Testis (tissue), 2 donors: ENCODE results near the gene GRM7.

Source experiments
- POLR2A ChIP-seq: fragments of 450-650 bp; IDR thresholded peaks from one replicate; pipeline ENCODE4 v1.6.1; 2017; ENCODE audit warnings: antibody characterized with exemption, mild to moderate bottlenecking, moderate library complexity
- TF ChIP-seq, protein P1 (sequence below), 3 experiments: fragments of 450-650 bp in 2 of 3; fragments of 200-600 bp in 1 of 3; sonication (generic) in 1 of 3; IDR thresholded peaks; one replicate each; pipeline ENCODE4 v1.5.1; 2016 to 2019; ENCODE audit warnings: antibody characterized with exemption in 3 of 3, mild to moderate bottlenecking in 2 of 3, moderate library complexity in 1 of 3

DNA sequence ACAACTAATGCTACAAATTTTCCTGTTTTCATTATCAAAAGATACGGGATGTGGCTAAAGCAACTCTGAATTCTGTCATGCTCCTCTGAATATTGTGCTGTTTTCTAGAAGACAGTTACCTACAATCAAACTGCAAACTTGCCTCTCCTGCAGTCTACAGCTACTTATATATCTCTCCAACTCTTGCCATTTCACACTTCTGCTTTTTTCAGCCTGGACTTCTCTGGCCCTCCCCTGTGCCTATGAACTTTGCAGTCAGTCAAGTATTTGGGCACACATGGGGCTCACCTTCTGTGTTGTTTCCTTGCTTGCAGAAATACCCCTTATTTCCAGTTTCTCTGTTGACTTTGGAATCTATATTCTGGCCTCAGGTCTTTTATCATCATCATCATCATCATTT lies 575.6 kb downstream of the GRM7 start:
- TF ChIP-seq, protein P1, sequence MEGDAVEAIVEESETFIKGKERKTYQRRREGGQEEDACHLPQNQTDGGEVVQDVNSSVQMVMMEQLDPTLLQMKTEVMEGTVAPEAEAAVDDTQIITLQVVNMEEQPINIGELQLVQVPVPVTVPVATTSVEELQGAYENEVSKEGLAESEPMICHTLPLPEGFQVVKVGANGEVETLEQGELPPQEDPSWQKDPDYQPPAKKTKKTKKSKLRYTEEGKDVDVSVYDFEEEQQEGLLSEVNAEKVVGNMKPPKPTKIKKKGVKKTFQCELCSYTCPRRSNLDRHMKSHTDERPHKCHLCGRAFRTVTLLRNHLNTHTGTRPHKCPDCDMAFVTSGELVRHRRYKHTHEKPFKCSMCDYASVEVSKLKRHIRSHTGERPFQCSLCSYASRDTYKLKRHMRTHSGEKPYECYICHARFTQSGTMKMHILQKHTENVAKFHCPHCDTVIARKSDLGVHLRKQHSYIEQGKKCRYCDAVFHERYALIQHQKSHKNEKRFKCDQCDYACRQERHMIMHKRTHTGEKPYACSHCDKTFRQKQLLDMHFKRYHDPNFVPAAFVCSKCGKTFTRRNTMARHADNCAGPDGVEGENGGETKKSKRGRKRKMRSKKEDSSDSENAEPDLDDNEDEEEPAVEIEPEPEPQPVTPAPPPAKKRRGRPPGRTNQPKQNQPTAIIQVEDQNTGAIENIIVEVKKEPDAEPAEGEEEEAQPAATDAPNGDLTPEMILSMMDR (IDR thresholded peaks at IDR 0.05), result no peak
- TF ChIP-seq POLR2A, result no peak
